GM21717 (cell line): Measurements from ENCODE around the gene SLC6A4.
"Not testable (repeated sequence)": the region's sequence is repeated elsewhere in the genome, so short reads cannot be mapped to it uniquely, and the experiment has no call there.

ENCODE experiments used
- ATAC-seq: cut with Tn5 transposase; IDR thresholded peaks from one replicate; pipeline ENCODE4 v1.9.1; 2021; ENCODE audit warnings: mild to moderate bottlenecking, moderate library complexity; ENCODE audit not compliant: unreplicated experiment

Gene SLC6A4

GRCh38 chr17:30239089-30239462 lies 3.6 kb upstream of the SLC6A4 start:
- no peak for ATAC-seq

- ATAC-seq = no peak
Observed at GRCh38 chr17:30238387-30239088, 3.0 kb upstream of the SLC6A4 start.

GRCh38 chr17:30238003-30238344 lies 2.5 kb upstream of the SLC6A4 start:
- no peak for ATAC-seq

GRCh38 chr17:30237296-30238002 lies 2.0 kb upstream of the SLC6A4 start:
- no peak for ATAC-seq

GRCh38 chr17:30236766-30237165 lies 1.3 kb upstream of the SLC6A4 start:
- ATAC-seq = no peak

GRCh38 chr17:30236297-30236624 lies 764 bp upstream of the SLC6A4 start:
- no peak for ATAC-seq

- no peak for ATAC-seq
Observed at GRCh38 chr17:30234964-30235363, 533 bp downstream of the SLC6A4 start.

GRCh38 chr17:30234296-30234695 lies 1.2 kb downstream of the SLC6A4 start:
- ATAC-seq = no peak

GRCh38 chr17:30232824-30233427 lies 2.6 kb downstream of the SLC6A4 start:
- ATAC-seq = no peak

GRCh38 chr17:30232015-30232823 lies 3.3 kb downstream of the SLC6A4 start:
- ATAC-seq = no peak

GRCh38 chr17:30230596-30231125 lies 4.8 kb downstream of the SLC6A4 start:
- ATAC-seq = no peak

GRCh38 chr17:30230009-30230408 lies 5.5 kb downstream of the SLC6A4 start:
- ATAC-seq = not testable (repeated sequence)

GRCh38 chr17:30229012-30229411 lies 6.5 kb downstream of the SLC6A4 start:
- ATAC-seq = no peak

GRCh38 chr17:30228011-30228410 lies 7.5 kb downstream of the SLC6A4 start:
- no peak for ATAC-seq

- ATAC-seq = no peak
Observed at GRCh38 chr17:30226878-30227277, 8.6 kb downstream of the SLC6A4 start.

GRCh38 chr17:30225919-30226553 lies 9.5 kb downstream of the SLC6A4 start:
- ATAC-seq = no peak

- ATAC-seq = no peak
Observed at GRCh38 chr17:30225112-30225511, 10.4 kb downstream of the SLC6A4 start.

- no peak for ATAC-seq
Observed at GRCh38 chr17:30224419-30224960, 11.0 kb downstream of the SLC6A4 start.

- ATAC-seq = no peak
Observed at GRCh38 chr17:30222721-30223175, 12.7 kb downstream of the SLC6A4 start.

- no peak for ATAC-seq
Observed at GRCh38 chr17:30222251-30222650, 13.2 kb downstream of the SLC6A4 start.
